Measurements from ENCODE around the gene PCID2. TPM values are rescaled to one million over a fixed set of nuclear protein-coding genes. Genes with fewer than 3 reads are reported as not detected.

Gene PCID2
- total and polyA plus RNA-seq, 11 donors = 30.0 to 60.2 (median 45.2) TPM

DNA sequence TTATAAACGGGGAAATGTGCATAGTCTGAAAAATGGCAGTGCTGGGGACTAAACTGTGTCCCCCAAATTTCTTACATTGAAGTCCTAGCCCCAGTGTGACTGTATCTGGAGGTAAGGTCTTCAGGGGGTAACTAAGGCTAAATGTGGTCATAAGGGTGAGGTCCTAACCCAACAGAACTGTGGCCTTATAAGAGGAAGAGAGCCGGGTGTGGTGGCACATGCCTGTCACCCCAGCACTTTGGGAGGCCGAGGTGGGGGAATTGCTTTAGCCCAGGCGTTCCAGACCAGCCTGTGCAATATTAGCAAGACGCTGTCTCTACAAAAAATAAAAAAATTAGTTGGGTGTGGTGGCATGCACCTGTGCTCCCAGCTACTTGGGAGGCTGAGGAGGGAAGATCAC is 32.2 kb downstream of the PCID2 start:
- H3K27ac ChIP-seq = peak overlapping the region in 1 of 12 donors; percentile 67
- intact Hi-C loops (cut with DNase I) = no loop called here
- DNase-seq (no peak), ATAC-seq (peak in 1 of 4 donors; percentile 31)
- WGBS, 4 donors = 71 to 86% (median 71%) methylated on average over 5 of the region's 5 CpGs
- H3K4me1 ChIP-seq = peaks cover 0 to 43% (median 14%) of the 10 kb centered on the region in 12 donors
- no peak overlapping the region for H3K4me3 ChIP-seq
- H3K27me3 ChIP-seq = no peaks in the 10 kb centered on the region
- H3K9me3 ChIP-seq = no peaks in the 10 kb centered on the region
- TF ChIP-seq, protein P1, sequence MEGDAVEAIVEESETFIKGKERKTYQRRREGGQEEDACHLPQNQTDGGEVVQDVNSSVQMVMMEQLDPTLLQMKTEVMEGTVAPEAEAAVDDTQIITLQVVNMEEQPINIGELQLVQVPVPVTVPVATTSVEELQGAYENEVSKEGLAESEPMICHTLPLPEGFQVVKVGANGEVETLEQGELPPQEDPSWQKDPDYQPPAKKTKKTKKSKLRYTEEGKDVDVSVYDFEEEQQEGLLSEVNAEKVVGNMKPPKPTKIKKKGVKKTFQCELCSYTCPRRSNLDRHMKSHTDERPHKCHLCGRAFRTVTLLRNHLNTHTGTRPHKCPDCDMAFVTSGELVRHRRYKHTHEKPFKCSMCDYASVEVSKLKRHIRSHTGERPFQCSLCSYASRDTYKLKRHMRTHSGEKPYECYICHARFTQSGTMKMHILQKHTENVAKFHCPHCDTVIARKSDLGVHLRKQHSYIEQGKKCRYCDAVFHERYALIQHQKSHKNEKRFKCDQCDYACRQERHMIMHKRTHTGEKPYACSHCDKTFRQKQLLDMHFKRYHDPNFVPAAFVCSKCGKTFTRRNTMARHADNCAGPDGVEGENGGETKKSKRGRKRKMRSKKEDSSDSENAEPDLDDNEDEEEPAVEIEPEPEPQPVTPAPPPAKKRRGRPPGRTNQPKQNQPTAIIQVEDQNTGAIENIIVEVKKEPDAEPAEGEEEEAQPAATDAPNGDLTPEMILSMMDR (IDR thresholded peaks at IDR 0.05) = no peak
- no peak for TF ChIP-seq POLR2A (IDR thresholded peaks at IDR 0.05)
- peaks cover 0 to 92% (median 79%) of the 10 kb centered on the region in 9 donors for H3K36me3 ChIP-seq

DNA sequence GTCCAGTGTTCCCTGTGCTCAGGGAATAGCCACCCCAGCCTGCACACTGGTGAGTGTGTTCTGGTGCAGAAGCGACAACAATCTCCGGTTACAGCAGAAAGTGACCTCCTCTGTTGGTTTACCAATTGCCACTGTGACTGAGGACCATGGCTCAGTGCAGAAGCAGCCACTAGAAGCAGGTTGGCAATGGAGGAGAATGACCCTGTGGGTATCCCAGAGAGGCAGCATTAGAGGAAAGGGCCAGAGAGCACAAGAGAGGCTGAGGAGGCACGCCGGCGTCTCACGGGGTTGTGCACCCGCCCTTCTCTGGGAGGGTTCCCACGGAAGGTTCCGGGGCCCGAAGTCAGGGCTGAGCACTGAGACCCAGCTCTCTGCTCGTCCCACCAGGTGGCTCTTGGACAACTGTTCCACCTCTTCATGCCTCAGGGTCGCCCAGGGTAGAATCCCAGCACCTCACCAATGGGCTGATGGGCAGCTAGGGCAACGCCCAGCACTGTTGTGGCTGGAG is 36.0 kb downstream of the PCID2 start:
- 92 to 97% (median 95%) methylated on average over 10 to 13 of the region's 13 CpGs for WGBS, 4 donors
- peaks cover 0 to 67% (median 49%) of the 10 kb centered on the region in 9 donors for H3K36me3 ChIP-seq
- intact Hi-C loops (cut with DNase I) = no loop called here

DNA sequence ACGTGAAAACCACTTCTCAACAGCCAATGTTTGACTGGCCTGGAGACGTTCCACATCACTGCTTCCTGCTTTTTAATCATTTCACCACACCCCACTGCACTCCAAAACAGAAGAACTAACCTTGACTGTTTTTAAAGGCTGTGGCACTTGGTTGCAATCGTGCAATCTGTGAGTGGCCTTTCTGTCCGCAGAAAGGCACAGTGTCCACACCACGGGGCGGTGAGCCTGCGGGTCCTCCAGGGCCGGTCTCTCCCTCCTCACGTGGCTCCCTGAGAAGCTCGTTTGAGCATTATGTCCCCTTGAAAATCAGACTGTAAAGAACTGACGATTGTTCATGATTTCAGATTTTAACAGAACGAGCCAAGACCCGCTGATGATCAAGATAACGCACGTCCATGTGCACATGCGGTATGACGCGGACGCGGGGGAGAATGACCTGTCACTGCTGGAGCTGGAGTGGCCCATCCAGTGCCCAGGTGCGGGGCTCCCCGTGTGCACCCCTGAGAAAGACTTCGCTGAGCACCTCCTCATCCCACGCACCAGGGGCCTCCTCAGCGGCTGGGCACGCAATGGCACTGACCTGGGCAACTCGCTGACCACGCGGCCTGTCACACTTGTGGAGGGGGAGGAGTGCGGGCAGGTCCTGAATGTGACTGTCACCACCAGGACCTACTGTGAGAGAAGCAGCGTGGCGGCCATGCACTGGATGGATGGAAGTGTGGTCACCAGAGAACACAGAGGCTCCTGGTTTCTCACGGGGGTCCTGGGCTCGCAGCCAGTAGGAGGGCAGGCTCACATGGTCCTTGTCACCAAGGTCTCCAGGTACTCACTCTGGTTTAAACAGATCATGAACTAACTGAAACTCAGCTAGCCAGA is 37.0 kb downstream of the PCID2 start:
- Histone ChIP-seq H3K27me3 (no peaks in the 10 kb centered on the region), H3K4me1 (peaks cover 0 to 18% (median 2%) of the 10 kb centered on the region in 12 donors), H3K4me3 (no peak overlapping the region), H3K27ac (no peak overlapping the region), H3K36me3 (peaks cover 0 to 57% (median 39%) of the 10 kb centered on the region in 9 donors), H3K9me3 (peaks cover 0 to 10% (median 0%) of the 10 kb centered on the region in 12 donors)
- 91 to 92% (median 91%) methylated on average over 33 to 34 of the region's 34 CpGs for WGBS, 4 donors
- ATAC-seq = no peak
- DNase-seq = no peak
- intact Hi-C loops (cut with DNase I) = no loop called here
- TF ChIP-seq, protein P1 (IDR thresholded peaks at IDR 0.05) = no peak
- no peak for TF ChIP-seq POLR2A (IDR thresholded peaks at IDR 0.05)

More for the DNA sequence above, 36.0 kb downstream of the PCID2 start:
- TF ChIP-seq, protein P1 (IDR thresholded peaks at IDR 0.05) = no peak
- DNase-seq (no peak), ATAC-seq (no peak)
- H3K27ac ChIP-seq = no peak overlapping the region
- peaks cover 0 to 7% (median 0%) of the 10 kb centered on the region in 12 donors for H3K9me3 ChIP-seq
- no peak overlapping the region for H3K4me3 ChIP-seq
- H3K4me1 ChIP-seq = peaks cover 0 to 28% (median 2%) of the 10 kb centered on the region in 12 donors
- H3K27me3 ChIP-seq = no peaks in the 10 kb centered on the region

DNA sequence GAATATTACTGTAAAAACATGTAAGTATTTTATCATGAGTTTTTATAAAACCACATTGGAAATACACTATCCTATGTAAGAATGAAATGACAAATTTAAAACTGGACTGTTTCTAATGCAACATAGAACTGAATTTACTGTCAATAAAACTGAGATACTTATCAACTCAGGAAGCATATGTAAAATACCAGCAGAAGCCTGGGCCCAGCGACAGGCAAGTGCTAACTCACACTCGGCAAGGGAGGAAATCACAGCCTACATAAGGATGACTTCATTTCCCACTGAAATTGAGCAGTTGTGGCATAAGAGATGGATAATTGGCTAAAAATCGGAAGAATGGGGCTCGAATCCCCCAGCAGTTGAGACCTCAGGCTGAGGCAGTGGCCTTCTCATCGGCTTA is 38.0 kb downstream of the PCID2 start:
- intact Hi-C loops (cut with DNase I) = no loop called here
- Histone ChIP-seq H3K27ac (peak overlapping the region in 1 of 12 donors; percentile 48), H3K9me3 (peaks cover 0 to 10% (median 0%) of the 10 kb centered on the region in 12 donors), H3K27me3 (no peaks in the 10 kb centered on the region), H3K4me3 (no peak overlapping the region), H3K36me3 (peaks cover 0 to 47% (median 29%) of the 10 kb centered on the region in 9 donors), H3K4me1 (peaks cover 0 to 11% (median 2%) of the 10 kb centered on the region in 12 donors)
- WGBS, 4 donors = 50 to 70% (median 62%) methylated on average over 5 of the region's 5 CpGs
- TF ChIP-seq, protein P1 (IDR thresholded peaks at IDR 0.05) = no peak
- TF ChIP-seq POLR2A (IDR thresholded peaks at IDR 0.05) = no peak
- DNase-seq = no peak
- ATAC-seq = no peak

All from heart left ventricle (tissue), 16 donors.